Ovary (tissue), 10 donors: ENCODE results near the gene PDIA6. TPM values are rescaled to one million over a fixed set of nuclear protein-coding genes. Genes with fewer than 3 reads are reported as not detected.
A peak's percentile ranks its signal among the peaks of the same experiment; 100 is the strongest.

Experiments used
- DNase-seq, 5 donors: peaks; one replicate each; pipeline ENCODE4 v3.0.0-alpha.2; 2019 to 2020
- H3K27ac ChIP-seq, 2 donors: fragments of 200-600 bp; one replicate each; pipeline versions ENCODE4 v1.5.1 to v1.8.0; 2019 to 2022
- H3K27me3 ChIP-seq: fragments of 200-600 bp; one replicate; pipeline ENCODE4 v1.8.0; 2022
- H3K36me3 ChIP-seq: fragments of 200-600 bp; sonication (generic); one replicate; pipeline ENCODE4 v1.5.1; 2019
- H3K4me1 ChIP-seq: one replicate; pipeline ENCODE4 v1.8.1; 2013; ENCODE audit warnings: mild to moderate bottlenecking, moderate library complexity; ENCODE audit not compliant: insufficient read depth
- H3K4me3 ChIP-seq: fragments of 200-600 bp; sonication (generic); one replicate; pipeline ENCODE4 v1.5.1; 2017
- H3K9me3 ChIP-seq, 2 donors: fragments of 200-600 bp in 1 of 2; sonication (generic) in 1 of 2; one replicate each; pipeline versions ENCODE4 v1.5.1 to v1.8.1; 2013 to 2019; ENCODE audit warnings: mild to moderate bottlenecking in 1 of 2, moderate library complexity in 1 of 2
- EP300 ChIP-seq: sonication (generic); formaldehyde crosslinking; IDR thresholded peaks from one replicate; pipeline ENCODE4 v1.6.1; 2017; ENCODE audit warnings: antibody characterized with exemption
- POLR2A ChIP-seq: fragments of 450-650 bp; IDR thresholded peaks from one replicate; pipeline ENCODE4 v1.6.1; 2017; ENCODE audit warnings: antibody characterized with exemption, mild to moderate bottlenecking, moderate library complexity
- WGBS, 3 donors: extraction: QIAGEN DNeasy Blood & Tissue Kit in 1 of 3; methylation state at CpG; one replicate each; pipeline versions ENCODE4 v1.1.5 to v1.1.7; 2013 to 2017; 5-methylcytosine and 5-hydroxymethylcytosine counted together
- intact Hi-C, 4 donors: fragments of 100-400 bp; cut with DNase I; formaldehyde crosslinking; loops; one replicate each; pipeline versions ENCODE4 v1.11.0 to v1.15.1; 2022 to 2023
- long read RNA-seq, 3 donors: library from polyadenylated mRNA in 2 of 3; unstranded in 2 of 3; transcript quantifications; one replicate each; pipeline ENCODE4 v2.0.0 and lab custom pipeline, GENCODE V29; 2021 to 2026
- polyA plus RNA-seq, 2 donors: library from polyadenylated mRNA; stranded (reverse); fragments of 200-250 nt in 1 of 2; fragments of 350-450 nt in 1 of 2; fragmentation: Illumina TruSeq in 1 of 2; extraction: RNeasy Lipid Tissue Mini Kit (QIAGEN cat#74804) in 1 of 2; gene quantifications; one replicate each; pipeline ENCODE4 v1.2.3, GENCODE V29; 2013 to 2014
- total RNA-seq, 7 donors: library from RNA; depleted of rRNA in 2 of 7; stranded (reverse); fragments of >200 nt in 2 of 7; fragmentation: NEBNext Ultra II Directional in 3 of 7; extraction: Animal tissue kit (Norgen Biotek cat#: 25700) in 3 of 7; gene quantifications; one replicate each; pipeline versions ENCODE4 v1.1.0 to v1.2.4, GENCODE V29; 2016 to 2023
- TF ChIP-seq, protein P1 (sequence below), 3 donors: fragments of 450-650 bp in 2 of 3; fragments of 200-600 bp in 1 of 3; IDR thresholded peaks; one replicate each; pipeline versions ENCODE4 v1.5.1 to v1.8.0; 2016 to 2022; ENCODE audit warnings: antibody characterized with exemption in 3 of 3, mild to moderate bottlenecking in 1 of 3
- donor health status: DM: no; HTN: no; CAD: no; lungs with moderate emphysema.
- donor health status: DM: no; HTN: no; CAD: no.
- donor health status: Bipolar disorder and iron deficiency.
- donor health status: DM: yes; HTN: yes; CAD: no.
- donor health status: DM: no; HTN: no; CAD: no.
- donor health status: DM: yes; HTN: yes; CAD: no.

The PDIA6 gene, protein sequence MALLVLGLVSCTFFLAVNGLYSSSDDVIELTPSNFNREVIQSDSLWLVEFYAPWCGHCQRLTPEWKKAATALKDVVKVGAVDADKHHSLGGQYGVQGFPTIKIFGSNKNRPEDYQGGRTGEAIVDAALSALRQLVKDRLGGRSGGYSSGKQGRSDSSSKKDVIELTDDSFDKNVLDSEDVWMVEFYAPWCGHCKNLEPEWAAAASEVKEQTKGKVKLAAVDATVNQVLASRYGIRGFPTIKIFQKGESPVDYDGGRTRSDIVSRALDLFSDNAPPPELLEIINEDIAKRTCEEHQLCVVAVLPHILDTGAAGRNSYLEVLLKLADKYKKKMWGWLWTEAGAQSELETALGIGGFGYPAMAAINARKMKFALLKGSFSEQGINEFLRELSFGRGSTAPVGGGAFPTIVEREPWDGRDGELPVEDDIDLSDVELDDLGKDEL
- 100 to 1,000 TPM in 4 of 7 donors, 10 to 100 TPM in 3; 60.6 to 166 (median 109) TPM for total RNA-seq
- polyA plus RNA-seq: 100 to 1,000 TPM; 102 to 220 TPM
- long read RNA-seq, donor 1, transcript PDIA6-201 (13 exons, 2,338 nt): major isoform, 1,213 of 1,332 reads
- long read RNA-seq, donor 1, partial matches to known transcripts: 75 of 1,332 reads
- long read RNA-seq, donor 1, other reads (novel, unspliced or antisense): 43 of 1,332 reads
- long read RNA-seq, donor 2, transcript PDIA6-201 (13 exons, 2,338 nt): major isoform, 154 of 213 reads
- long read RNA-seq, donor 2, partial matches to known transcripts: 58 of 213 reads
- long read RNA-seq, donor 2, other reads (novel, unspliced or antisense): 0 of 213 reads
- long read RNA-seq, donor 3, transcript PDIA6-201 (13 exons, 2,338 nt): major isoform, 744 of 790 reads
- long read RNA-seq, donor 3, partial matches to known transcripts: 7 of 790 reads
- long read RNA-seq, donor 3, other reads (novel, unspliced or antisense): 37 of 790 reads

DNA sequence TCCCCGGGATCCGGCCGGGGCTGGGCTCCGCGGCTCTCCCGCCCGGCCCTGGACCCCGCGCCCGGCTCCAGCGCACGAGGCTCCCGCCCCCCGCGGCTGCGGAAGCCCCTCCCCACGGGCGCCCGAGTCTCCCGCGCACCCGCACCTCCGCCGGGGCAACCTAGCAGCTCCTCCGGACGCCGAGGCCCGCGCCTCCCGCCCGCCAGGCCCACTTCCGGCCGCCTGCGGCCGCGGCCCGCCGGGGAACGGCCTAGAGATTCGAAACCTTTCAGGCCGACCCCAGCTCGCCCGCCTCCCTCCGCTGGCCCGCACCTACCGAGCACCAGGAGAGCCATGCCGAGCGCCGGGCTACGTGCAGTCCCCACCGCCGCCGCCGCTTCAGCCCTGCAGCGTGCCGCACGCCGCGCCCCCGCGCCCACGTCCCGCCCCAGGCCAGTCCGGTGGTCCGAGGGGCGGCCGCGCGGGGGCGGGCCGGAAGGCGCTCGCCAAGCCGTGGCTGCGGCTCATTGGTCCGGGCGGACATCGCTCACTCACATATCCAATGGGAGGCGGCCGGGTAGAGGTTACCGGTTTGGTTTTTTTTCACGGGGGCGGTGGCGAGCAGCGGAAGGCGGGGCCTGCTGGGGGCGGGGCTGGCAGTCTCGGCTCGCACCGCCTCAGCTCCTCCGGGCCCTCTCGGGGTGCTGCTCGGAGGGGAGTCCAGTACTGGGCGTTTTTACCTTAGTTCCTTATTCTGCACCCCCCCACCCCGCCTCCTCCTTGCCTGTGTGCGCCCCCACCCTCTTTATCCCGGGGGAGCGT, at the start of gene PDIA6:
TSS of gene PDIA6 (minus strand) at position 424 of the 801 bp plus-strand sequence. CDS start at position 335, 89 bp downstream.
- peak; percentile 97 to 99 (median 99) for DNase-seq
- peak within 1 kb of the TSS; percentile 94 for H3K4me3 ChIP-seq
- H3K27ac ChIP-seq: peak within 1 kb of the TSS; percentile 73 to 80
- H3K4me1 ChIP-seq: peaks cover 5% of the 10 kb centered on the region
- no peaks in the 10 kb centered on the region for H3K9me3 ChIP-seq
- 0 to 1% (median 0%) methylated on average over 33 to 98 of the region's 98 CpGs for WGBS, 3 donors
- H3K27me3 ChIP-seq: no peaks in the 10 kb centered on the region
- no peaks in the 10 kb centered on the region for H3K36me3 ChIP-seq
- intact Hi-C loops: no loop called here
- TF ChIP-seq, protein P1, sequence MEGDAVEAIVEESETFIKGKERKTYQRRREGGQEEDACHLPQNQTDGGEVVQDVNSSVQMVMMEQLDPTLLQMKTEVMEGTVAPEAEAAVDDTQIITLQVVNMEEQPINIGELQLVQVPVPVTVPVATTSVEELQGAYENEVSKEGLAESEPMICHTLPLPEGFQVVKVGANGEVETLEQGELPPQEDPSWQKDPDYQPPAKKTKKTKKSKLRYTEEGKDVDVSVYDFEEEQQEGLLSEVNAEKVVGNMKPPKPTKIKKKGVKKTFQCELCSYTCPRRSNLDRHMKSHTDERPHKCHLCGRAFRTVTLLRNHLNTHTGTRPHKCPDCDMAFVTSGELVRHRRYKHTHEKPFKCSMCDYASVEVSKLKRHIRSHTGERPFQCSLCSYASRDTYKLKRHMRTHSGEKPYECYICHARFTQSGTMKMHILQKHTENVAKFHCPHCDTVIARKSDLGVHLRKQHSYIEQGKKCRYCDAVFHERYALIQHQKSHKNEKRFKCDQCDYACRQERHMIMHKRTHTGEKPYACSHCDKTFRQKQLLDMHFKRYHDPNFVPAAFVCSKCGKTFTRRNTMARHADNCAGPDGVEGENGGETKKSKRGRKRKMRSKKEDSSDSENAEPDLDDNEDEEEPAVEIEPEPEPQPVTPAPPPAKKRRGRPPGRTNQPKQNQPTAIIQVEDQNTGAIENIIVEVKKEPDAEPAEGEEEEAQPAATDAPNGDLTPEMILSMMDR (IDR thresholded peaks at IDR 0.05): peak in 2 of 3 donors; percentile 49 to 68
- TF ChIP-seq EP300: no peak
- TF ChIP-seq POLR2A: peak; percentile 65

DNA sequence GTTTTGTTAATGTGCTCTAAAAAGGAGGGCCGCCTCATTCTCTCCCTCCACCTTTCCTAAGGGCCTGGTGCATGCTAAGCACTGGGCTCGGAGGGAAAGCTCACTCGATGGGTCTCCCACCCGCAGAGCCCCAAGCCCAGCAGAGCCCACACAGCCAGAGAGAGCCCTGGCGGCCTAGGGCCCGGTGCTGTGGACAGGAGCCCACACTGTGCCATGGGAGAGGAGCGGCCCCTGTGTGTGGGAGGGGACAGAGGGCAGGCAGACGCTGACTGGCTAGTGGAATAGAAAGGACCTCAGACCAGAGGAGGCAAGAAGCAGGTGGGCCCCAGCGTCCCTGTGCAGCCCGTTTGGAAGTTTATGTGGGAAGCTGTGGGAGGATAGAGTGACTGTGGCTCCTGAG, 49.7 kb upstream of the PDIA6 start:
- Histone ChIP-seq H3K27ac (no peak overlapping the region), H3K36me3 (no peaks in the 10 kb centered on the region), H3K4me1 (no peaks in the 10 kb centered on the region), H3K4me3 (no peak overlapping the region), H3K9me3 (no peaks in the 10 kb centered on the region), H3K27me3 (no peaks in the 10 kb centered on the region)
- TF ChIP-seq POLR2A (no peak), EP300 (no peak)
- TF ChIP-seq, protein P1 (IDR thresholded peaks at IDR 0.05): no peak
- WGBS, 3 donors: 75 to 78% (median 77%) methylated on average over 10 of the region's 10 CpGs
- DNase-seq: no peak
- intact Hi-C loops: no loop called here

DNA sequence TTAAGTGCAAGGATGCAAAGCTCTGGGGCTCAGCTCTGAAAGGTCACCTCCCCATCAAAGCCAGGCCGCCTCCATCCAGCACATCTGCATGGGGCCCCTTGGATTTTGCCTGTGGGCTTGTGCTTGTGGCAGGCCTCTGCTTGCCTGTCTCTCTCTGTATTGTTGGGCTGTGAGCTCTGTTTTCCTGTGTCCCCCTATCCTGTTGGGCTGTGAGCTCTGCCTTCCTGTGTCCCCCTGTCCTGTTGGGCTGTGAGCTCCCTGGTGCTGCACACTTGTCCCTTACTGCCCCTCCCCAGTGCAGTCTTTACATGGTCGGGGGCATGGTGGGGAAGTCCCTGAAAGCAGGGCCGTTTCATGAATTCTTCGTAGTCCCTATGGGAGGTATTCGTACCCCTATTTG, 49.2 kb upstream of the PDIA6 start:
- no peak for DNase-seq
- WGBS, 3 donors: 87 to 93% (median 91%) methylated on average over 5 of the region's 5 CpGs
- Histone ChIP-seq H3K27ac (no peak overlapping the region), H3K4me3 (no peak overlapping the region), H3K27me3 (no peaks in the 10 kb centered on the region), H3K36me3 (no peaks in the 10 kb centered on the region), H3K4me1 (no peaks in the 10 kb centered on the region), H3K9me3 (no peaks in the 10 kb centered on the region)
- TF ChIP-seq, protein P1 (IDR thresholded peaks at IDR 0.05): no peak
- TF ChIP-seq EP300: no peak
- no peak for TF ChIP-seq POLR2A
- intact Hi-C loops: no loop called here

DNA sequence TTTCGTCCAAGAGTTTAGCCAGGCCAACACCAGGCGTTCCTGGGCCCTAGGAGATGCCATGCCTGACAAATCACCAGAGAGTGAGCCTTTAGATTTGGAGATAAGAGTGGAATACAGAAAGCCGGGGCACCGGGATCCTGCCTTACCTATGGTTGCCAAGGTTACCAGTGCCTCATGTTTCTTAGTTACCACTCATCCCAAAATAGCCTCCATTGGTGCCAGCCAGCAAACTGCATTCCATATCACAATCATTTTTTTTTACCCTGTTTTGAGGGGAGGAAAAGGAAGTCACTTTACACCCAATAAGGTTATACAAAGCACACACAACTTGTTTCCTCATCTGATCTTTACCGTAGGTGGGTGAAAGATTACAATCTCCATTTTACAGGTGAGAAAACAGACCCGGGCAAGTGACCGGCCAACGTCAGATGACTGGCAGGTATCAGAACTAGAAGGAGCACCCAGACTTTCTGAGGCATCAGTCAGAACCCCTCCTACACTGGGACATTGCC, 48.3 kb upstream of the PDIA6 start:
- Histone ChIP-seq H3K36me3 (no peaks in the 10 kb centered on the region), H3K4me1 (no peaks in the 10 kb centered on the region), H3K27me3 (no peaks in the 10 kb centered on the region), H3K27ac (no peak overlapping the region), H3K4me3 (no peak overlapping the region), H3K9me3 (no peaks in the 10 kb centered on the region)
- intact Hi-C loops: no loop called here
- 83 to 86% (median 85%) methylated on average over 8 of the region's 8 CpGs for WGBS, 3 donors
- TF ChIP-seq, protein P1 (IDR thresholded peaks at IDR 0.05): no peak
- no peak for TF ChIP-seq POLR2A
- TF ChIP-seq EP300: no peak
- DNase-seq: no peak
